ENCODE data around the gene HOTAIR.

The HOTAIR gene

DNA sequence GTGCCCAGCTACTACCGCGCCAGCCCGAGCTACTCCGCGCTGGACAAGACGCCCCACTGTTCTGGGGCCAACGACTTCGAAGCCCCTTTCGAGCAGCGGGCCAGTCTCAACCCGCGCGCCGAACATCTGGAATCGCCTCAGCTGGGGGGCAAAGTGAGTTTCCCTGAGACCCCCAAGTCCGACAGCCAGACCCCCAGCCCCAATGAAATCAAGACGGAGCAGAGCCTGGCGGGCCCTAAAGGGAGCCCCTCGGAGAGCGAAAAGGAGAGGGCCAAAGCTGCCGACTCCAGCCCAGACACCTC lies 10.9 kb upstream of the HOTAIR start:
- DNase-seq, result no peak

DNA sequence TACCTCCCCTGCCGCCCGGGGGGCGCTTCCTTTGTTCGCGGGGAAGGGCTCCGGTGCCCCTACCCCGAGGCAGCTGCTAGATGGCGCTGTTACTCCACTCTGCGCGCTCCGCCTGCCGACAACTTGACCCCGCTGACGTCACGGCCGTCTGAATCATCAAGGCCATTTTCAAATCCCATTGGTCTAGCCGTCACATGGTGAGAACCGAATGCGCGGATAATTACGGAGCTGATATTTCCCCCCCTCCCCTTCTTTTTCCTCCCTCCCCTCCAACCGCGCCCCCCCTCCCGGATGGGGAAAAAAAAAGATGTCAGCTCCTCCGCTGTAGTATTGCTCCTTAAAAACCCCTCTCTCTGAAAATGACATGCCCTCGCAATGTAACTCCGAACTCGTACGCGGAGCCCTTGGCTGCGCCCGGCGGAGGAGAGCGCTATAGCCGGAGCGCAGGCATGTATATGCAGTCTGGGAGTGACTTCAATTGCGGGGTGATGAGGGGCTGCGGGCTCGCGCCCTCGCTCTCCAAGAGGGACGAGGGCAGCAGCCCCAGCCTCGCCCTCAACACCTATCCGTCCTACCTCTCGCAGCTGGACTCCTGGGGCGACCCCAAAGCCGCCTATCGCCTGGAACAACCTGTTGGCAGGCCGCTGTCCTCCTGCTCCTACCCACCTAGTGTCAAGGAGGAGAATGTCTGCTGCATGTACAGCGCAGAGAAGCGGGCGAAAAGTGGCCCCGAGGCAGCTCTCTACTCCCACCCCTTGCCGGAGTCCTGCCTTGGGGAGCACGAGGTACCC lies 10.3 kb upstream of the HOTAIR start, which contains the start of gene HOXC10:
Gene HOXC10, plus strand, starts transcription at position 246 of the 791 bp plus-strand sequence. Its CDS starts 114 bp downstream, at position 360.
- DNase-seq, result peak; percentile 87

DNA sequence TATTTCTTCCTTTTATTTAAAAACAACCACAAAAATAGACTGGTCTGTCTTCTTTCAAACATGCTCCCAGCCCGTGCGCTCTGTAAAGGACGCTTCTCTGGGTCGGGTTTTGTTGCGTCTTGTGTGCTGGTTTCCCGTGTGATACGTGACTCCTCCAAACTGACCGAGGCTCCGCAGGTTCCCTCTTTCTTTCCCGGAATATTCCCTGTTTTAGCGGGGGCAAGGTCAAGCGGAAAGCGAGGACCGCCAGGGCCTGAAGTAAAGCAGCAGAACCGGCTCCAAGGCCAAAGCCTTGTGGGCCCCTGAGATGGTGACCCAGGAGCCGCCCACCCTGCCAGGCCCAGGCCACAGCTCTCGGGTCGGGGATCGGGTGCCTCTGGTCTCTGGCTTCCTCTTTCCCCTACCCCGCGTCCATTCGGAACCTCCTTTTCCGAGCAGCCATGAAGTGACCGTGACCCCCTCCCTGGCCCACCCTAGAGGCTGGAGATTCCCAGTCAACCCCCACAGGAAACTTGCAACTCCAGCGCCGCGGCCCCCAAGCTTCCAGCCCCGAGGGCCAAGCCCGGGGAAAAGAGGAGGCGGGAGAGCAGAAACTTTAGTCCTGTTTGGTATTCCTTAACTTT lies 9.3 kb upstream of the HOTAIR start:
- no peak for DNase-seq

DNA sequence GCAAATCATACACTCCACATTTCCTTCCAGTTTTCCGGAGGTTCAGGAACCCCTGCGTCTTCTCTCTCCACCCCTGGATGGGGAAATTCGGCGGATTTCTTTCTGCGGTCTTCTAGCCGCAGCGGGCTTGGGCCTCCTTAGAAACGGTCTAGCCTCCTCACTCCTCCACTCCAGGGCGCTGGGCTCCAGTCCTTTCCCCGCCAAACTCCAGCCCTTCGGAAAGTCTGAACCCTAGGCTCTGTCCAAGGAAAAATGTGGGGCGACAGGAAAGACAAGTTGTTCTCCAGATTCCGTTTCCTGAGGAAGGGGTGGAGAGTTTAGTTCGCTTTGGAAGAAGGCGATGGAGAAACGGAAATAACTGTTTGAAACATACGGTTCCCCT lies 8.8 kb upstream of the HOTAIR start:
- no peak for DNase-seq

DNA sequence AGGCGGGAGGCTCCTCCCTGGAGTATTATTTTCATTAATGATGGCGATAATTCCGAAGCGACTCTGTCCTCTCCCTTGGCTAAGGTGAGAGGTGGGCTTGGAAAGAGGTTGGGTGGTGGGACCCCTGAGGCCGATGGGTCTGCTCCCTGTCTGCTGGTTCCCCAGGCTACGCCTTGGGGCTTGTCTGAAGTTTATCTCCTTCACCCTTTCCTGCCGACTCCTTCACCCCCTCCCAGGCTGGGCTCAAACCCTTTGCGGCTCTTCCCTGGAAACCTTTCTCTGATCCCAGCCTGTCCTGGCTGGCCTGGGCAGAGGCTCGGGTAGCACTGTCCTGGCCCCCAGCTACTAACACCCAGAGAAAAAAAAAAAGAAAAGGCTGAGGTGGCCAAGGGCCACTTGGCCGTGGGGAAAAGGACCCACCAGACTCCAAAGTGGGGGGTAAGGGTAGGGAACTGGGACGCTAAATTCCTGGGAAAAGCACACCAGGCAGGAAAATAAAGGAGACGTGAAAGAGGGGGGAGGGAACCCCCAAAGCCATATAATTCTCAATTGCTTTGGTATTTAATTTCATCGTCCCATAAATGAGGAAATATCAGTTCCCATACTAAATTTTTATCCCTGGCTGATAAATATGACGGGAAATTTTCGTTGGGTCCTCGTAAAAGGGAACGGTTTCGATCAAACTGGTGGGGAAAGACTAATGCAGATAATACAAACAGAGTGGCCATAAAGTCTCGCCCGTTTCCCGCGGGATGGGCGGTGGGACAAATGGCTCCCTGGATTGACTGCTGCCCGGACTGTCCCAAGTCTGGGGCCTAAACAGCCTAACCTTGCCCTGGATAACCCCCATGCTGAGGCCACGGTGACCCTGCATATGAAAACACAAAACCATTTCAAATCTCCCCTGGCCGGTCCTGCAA lies 8.2 kb upstream of the HOTAIR start:
- no peak for DNase-seq

DNA sequence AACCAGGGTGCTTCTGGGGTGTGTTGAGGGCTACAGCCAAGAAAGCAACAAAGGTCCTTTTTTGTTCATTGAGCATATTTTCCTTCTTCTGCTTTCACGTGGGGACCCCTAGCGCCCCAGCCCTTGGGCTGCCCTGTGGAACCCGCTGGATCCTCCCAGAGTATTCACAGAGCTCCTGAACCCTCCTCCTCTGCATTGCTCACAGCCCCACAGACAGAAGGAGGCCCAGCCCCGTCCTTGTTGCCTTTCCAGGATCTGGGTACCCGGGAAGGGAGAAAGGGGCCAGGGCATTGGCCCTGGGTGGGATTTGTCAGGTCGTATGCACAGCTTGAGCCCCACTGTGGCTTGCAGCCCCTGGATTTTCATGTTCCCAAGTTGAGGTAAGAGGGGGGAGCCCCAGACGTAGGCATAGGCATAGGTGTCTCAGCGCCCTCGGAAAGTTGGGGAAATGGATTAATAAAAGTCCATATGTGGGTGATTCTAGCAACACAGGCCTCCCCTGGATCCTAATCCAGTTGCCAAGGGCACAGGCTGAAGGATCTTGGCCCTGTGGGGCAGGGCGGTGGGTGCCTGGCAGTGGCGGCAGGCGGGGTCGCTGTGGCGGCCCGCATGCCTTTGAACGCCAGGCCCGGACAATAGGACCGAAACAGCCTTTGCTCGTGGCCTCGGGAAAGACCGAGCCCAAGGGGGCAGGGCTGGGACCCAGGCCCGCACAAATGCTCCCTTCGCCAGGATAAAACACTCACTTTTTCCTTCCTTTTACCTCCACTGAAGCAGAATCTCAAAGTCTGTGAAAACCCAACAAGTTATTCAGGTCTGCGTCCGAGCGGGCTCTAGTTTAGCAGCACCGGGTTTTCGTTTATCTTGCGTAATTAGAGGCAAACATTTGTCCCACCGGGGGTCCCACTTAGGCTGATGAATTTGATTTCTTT lies 7.1 kb upstream of the HOTAIR start:
- no peak for DNase-seq

DNA sequence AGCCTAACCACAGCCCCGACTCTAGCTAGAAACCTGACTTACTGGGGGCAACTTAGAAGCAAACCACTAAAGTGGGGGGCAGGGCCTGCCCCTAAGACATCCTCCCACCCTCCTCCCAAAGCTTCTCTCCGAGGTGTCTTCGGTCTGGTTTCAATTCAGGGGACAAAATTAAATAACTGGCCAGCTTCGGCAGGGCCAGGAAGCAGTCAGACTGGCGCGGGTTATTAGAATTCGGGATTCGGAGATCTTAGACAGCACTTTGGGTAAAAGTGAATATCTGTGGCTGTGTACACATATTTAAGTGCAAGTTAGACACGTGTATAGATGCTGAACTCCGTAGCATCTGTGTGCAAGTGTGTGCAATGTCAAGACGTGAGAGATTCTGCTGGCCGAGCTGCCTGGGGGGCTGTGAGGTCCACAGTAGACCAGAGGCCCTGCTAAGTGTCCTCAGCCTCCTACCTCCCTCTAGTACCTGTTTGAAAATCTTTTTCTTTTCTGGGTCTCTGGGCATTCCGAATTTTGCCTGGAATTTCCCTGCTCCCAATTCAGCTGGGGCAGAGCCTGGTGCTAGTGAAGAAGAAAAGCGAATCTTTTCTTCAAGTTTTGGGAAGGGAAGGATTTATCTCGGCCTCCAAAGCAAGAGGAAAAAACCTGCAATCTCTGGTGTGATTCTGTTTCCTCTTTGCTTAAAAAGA lies 6.2 kb upstream of the HOTAIR start:
- DNase-seq, result no peak

DNA sequence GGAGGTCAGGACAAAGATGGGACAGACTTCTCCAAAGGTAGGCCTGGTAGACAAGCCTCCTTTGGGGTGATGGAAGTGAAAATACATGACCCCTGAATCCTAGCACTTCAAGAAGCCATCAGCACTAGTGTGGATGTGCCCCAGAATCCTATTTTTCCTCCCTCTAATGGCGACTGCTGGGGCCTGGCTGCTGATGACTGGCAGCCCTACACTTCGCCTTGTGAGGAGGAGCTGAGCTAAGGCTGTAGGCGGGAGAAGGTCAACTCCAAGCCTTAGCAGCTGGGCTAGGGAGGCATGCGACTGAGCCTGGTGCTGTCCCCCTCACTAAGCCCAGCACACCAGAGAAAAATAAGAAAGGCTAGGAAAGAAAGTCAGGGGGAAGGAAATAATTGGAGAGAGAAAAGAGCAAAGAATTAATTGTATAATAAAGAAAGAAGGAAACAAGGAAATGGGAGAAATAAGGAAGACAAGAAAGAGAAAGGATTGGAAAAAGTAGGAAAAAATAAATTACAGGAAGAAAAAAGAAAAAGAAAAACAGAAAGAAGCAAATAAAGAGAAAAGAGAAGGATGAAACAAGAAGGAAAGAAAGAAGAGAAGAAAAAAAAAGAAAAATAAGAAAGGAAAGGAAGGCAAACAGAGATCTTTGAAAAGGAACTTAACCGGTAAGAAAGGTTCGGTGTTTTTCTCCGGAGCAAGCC lies 5.5 kb upstream of the HOTAIR start:
- DNase-seq, result no peak

DNA sequence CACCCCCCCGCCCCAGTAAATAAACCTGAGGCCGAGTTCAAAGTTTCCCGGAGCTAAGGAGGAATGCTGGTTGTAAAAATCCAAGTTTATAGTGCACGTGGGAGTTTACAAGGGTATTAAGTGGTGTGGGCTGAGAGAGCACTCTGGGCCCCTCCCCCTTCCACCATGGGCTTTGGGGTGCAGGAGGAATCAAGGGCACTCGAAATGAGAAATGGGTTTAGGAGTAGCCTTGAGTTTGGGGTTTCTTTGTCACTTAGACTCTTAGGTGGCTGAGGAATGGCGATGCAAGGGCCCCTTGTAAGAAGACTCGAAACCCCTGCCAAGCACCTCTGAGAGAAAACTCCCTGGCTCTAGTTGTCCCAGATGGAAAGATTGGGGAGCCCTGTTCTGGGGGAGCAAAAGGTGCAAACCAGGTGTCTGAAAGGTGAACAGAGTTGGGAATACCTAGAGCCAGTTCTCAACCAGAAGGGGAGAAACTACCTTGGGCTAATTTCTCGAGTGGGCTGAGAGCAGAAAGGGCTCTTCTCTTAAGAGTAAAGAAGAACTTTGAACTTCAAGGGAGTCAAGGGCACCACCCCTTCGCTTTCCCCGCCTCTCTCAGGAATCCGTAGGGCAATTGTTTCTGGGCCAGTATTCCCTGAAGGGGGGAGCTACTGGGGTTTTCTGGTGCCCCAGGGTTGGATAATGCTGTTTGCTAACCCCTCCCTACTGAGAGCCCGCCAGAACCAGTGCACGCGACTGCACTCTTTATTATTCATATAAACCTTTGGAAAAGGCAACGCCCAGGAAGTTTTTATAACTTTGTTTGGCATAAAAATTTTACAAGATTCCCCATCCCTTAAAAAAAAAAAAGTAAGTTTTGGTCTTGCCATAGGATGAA lies 4.0 kb upstream of the HOTAIR start:
- no peak for DNase-seq

DNA sequence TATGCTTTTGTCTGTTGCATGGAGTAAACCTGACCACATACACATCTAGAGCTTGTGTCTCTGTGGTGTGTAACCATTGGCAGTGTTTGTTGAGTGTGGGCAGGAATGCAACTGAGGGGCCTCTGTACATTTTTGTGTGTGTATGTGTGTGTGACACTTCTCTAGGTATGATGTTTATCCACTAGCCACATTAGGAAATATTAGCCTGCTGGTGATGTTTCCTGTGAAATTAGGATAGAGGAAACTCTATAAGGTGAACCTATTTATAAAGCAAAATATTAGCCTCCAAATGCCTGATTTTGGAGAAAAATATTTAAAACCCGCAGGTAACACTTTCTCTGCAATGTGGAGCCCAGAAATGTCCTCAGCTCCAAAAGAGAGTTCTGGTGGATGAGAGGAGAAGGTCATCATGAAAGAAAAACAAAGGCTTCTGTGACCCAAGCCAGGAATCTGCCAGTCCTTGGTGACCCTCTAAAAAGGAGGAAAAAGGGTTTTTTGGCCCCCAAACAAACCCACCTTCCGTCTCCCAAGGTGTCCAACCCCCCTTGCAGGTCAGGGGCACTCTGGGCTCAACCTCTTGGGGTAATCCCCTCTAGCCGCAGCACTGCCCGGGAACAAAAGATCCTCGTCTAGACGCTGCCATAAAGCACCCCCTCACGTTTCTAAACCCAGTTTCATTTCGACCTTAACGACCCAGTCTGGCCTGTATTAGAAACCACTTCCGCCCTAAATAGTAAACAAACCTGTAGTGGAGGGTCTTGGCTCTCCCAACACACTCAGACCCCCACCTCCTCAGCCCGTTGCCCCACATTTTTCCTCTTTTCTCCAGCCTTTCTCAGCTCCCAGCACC lies 3.1 kb upstream of the HOTAIR start:
- DNase-seq, result no peak

DNA sequence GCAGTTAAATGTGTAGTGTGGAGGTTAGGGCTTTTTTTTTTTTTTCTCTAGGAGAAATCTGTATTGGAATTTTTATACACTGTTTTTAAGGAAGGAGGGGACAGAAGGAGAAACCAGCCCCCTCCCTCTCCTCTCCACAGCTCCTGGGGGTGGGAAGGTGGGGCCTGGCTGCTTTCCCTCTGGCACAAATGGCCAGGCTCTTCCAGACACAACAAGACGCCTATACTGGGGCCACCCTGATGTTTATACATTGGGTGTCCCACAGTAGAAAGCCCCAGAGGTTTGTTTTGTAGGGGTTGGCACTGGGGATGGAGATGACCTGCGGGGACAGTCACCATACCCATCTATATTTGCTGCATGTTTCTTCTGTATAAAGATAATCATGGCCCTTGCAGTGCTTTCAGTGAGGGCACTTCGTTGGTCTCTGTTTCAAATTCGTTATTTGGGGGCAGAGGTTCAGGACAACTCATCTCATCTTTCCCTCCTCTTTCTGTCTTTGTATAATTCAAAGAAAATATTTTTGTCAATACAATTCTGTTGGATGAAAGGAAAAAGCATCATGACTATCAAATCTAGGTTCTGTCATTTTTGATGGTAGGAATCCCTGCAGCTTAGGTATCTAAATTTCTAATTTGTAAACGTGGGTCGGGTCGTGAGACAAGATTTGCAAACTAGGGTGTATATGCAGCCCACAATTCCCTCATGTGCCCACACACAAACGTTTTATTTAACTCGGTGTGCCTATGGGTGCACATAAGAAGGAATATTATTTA lies 2.3 kb upstream of the HOTAIR start:
- no peak for DNase-seq

DNA sequence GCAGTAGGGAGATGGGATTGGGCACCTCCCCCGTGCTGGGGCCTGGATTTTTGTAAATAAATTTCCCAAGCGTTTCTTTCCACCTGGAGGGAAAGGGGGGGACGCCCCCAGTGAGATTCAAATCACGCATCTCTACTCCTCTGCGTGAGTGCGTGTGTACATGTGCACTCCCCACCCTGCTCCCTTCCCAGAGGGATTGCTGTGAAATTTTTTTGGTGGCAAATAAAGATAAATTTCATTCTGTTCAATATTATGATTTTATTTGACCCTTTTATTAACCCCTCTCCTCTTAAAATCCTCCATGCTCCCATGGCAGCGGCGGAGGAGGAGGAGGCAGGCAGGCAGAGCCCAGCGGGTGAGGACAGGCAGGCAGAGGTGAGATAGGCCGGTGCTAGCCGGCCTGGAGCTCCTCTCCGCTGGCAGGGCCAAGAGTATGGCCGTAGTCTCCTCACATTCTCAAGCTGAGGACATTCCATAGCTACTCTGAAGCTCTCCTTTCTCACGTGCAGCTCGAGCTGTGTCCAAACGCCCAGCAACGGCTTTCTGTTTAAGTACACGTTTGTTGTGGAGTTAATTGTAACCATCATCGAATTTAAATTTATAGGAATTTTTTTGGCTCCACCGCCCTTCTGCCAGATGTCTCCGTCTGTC lies 1.5 kb upstream of the HOTAIR start:
- DNase-seq, result no peak

DNA sequence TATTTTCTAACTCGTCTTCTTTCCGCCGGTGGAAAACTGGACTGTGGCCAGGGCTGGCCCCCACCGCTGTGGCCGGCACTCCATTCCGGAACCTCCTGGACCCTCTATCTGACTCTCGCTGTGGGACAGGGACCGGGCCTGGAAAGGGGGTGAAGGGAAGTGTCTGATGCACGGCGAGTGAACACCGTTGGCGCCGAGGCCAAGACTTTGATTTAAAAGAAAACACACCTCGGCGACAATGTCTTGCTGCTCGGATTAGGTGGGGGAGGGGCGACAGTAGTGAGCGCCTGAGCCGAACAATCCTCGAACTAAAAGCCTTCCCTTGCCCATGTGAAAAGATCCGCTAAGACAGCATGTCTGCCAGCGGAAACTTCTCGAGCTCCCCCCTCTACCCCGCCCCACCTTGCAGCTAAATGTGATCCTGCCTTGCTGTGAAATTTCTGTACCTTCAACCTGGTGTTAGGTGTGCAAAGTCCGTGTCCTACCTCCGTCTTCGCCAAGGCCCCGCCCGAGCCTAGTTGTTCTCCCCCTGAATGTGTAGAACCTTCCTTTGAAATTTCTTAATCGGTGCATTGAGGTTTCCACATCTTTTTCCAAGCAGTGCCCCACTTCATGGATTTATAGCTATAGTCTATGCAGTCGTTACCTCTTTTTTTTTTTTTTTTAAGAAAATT lies 862 bp upstream of the HOTAIR start:
- no peak for DNase-seq

DNA sequence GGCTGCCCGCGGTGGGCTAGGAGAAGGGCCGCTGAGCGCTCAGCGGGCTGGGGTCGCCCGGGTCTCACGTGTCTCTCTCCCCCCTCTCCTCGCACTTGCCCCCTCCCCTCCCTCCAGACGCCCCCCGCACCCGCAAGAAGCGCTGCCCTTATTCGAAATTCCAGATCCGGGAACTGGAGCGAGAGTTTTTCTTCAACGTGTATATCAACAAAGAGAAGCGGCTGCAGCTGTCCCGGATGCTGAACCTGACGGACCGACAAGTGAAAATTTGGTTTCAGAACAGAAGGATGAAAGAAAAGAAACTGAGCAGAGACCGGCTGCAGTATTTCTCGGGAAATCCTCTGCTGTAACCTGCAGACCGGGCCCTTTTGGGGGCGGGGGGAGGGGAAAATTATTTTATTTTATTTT lies 314 bp upstream of the HOTAIR start:
- no peak for DNase-seq

DNA sequence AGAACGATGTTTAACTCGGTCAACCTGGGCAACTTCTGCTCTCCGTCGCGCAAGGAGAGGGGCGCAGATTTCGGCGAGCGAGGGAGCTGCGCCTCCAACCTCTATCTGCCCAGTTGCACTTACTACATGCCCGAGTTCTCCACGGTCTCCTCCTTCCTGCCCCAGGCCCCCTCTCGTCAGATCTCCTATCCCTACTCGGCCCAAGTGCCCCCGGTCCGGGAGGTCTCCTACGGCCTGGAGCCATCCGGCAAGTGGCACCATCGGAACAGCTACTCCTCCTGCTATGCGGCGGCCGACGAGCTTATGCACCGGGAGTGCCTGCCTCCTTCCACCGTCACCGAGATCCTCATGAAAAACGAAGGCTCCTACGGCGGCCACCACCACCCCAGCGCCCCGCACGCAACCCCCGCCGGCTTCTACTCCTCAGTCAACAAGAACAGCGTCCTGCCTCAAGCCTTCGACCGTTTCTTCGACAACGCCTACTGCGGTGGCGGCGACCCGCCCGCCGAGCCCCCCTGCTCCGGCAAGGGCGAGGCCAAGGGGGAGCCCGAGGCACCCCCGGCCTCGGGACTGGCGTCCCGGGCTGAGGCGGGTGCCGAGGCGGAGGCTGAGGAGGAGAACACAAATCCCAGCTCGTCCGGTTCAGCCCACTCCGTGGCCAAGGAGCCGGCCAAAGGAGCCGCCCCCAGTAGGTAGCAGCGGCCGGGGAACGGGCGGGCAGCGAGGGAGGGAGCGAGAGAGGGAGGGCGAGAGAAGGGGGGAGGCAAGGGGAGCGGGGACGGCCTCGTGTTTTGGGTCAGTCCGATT lies 1.3 kb downstream of the HOTAIR start:
- no peak for DNase-seq

DNA sequence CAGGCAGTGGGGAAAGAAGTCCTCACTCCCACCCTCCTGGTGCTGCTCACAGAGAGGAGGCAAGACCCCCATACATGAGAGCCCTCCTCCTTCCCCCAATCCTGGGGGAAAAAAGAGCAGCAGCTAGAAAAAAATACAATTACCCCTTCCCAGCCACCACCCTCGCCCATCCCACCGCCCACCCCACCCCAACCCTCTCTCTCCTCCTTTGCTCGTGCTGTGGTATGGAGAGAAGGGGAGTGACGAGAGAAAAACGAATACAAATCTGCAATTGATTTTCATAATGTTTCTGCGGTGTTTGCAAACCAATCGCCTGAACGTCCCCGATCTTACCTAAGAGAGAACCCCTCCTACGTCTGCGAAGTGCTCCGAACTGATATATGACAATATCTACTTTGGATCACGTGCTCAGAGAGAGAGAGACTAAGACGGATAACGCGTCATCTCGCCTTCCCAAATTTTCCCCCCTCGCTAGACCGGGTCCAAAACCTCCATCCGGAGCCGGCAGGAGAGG lies 2.0 kb downstream of the HOTAIR start, which contains the start of gene HOXC11:
Gene HOXC11, plus strand, starts transcription at position 405 of the 514 bp plus-strand sequence. CDS start 116 bp downstream, outside the sequence.
- no peak for DNase-seq
